ENCODE measurements around the gene TREM1.

The TREM1 gene

GRCh38 chr6:41294214-41294872 is 7.9 kb upstream of the TREM1 start:
- no peak for DNase-seq (ENCODE audit: low spot score)

- DNase-seq (ENCODE audit: low spot score), result no peak
Measured at GRCh38 chr6:41291717-41292116, 5.2 kb upstream of the TREM1 start.

DNA sequence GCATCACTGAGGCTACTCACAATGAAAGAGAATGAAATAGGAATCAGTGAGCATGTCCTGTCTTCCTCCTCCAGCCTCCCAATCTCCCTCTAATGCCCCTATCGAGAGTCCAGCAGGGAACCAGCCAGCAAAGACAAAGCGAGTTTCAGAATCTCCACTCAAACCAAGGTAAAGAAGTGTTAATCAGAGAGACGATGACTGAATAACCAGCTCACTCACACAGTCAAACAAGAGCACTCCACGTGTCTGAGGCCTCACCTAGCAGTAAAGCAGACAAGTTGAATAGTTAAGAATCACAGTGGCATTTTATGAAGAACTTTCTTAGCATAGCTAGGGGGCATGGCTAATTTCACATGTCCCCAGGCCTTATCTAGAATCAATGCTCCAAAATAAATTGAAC is 3.3 kb upstream of the TREM1 start:
- DNase-seq (ENCODE audit: low spot score), result no peak

DNA sequence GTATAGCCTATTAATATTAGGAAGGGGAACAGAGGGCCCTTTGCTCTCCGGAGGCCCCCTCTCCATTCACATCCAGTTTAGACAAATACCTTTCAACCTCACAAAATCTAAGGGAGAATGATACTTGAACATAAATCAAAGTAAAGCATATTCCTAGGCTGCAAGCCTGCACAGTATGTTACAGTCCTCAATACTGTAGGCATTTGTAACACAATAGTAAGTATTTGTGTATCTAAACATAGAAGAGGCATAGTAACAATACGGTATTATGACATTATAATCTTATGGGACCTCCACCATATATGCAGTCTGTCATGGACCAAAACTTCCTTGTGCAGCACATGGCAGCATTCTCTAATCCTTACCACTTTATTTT is 2.3 kb upstream of the TREM1 start:
- no peak for DNase-seq (ENCODE audit: low spot score)

GRCh38 chr6:41288030-41288753 is 1.7 kb upstream of the TREM1 start:
- no peak for DNase-seq (ENCODE audit: low spot score)

- DNase-seq (ENCODE audit: low spot score), result no peak
Measured at GRCh38 chr6:41284726-41285125, 1.8 kb downstream of the TREM1 start.

DNA sequence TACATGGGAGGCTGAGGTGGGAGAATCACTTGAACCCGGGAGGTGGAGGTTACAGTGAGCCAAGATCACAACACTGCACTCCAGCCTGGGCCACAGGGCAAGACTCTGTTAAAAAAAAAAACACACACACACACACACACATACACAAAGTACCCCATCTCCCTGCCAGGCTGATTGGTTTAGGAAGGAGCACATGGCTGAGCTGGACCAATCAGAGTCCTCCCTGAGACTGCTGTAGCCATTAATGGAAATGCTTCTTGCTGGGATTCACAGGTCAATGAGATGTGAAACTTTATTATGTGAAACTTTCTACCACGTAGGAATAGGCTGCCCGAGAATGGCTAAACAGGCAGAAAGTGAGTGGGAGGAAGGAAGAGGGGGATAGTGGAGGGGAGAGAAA is 2.9 kb downstream of the TREM1 start:
- DNase-seq (ENCODE audit: low spot score), result no peak

DNA sequence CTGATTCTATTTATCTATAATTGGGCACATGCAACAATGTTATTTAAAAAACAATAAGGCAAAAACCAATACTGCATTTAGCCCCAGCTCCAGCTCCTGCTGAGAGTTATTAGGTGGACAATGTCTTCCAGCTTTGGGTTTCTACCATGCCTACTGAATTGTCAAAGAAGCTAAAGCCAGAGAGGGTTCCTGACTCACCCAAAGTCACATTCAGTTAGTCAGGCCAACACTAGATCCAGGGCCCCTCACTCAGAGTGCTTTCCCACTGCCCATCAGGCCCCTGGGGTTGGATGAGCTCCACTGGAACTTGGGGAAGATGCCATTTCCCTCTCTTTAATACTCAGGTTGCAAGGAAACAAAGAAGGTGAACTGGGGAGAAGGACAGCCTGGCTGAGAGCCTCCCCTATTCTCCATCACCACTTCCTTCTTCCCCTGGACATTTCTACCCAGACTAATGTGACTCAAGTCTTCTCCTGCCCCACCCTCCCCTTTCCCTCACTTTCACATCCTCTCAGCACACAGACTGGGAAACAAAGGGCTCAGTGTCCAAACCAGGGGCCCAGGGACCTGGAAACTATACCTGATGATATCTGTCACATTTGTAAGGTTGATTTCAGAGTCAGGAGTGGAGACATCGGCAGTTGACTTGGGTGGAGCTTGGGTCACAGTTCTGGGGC is 6.0 kb downstream of the TREM1 start:
- no peak for DNase-seq (ENCODE audit: low spot score)

GRCh38 chr6:41278699-41279405 is 7.6 kb downstream of the TREM1 start:
- no peak for DNase-seq (ENCODE audit: low spot score)

- no peak for DNase-seq (ENCODE audit: low spot score)
Measured at GRCh38 chr6:41277605-41278004, 8.9 kb downstream of the TREM1 start.

- DNase-seq (ENCODE audit: low spot score), result no peak
Measured at GRCh38 chr6:41275489-41275888, 11.0 kb downstream of the TREM1 start.

GRCh38 chr6:41274256-41274655 is 12.2 kb downstream of the TREM1 start:
- no peak for DNase-seq (ENCODE audit: low spot score)

DNA sequence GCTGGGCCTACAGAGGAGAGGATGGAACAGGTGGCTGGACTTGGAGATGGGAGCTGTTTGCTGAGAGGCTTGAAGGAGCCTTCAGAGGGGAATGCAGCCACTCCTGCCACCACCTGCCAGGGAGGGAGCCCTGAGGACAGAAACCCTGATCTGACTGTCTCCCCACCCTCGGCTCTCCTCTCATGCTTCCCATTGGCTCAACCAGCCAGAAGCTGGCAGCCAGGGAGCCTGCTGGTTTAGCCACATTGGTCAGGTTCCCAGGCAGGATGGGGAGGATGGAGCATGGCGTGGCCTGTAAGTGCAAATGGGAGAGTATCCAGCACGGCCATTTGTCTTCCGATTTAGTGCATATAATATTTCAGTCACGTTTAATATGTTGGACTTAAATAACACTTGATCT is 12.8 kb downstream of the TREM1 start:
- DNase-seq (ENCODE audit: low spot score), result no peak

GRCh38 chr6:41272591-41273240 is 13.8 kb downstream of the TREM1 start:
- no peak for DNase-seq (ENCODE audit: low spot score)

- DNase-seq (ENCODE audit: low spot score), result no peak
Measured at GRCh38 chr6:41271901-41272395, 14.5 kb downstream of the TREM1 start.

DNA sequence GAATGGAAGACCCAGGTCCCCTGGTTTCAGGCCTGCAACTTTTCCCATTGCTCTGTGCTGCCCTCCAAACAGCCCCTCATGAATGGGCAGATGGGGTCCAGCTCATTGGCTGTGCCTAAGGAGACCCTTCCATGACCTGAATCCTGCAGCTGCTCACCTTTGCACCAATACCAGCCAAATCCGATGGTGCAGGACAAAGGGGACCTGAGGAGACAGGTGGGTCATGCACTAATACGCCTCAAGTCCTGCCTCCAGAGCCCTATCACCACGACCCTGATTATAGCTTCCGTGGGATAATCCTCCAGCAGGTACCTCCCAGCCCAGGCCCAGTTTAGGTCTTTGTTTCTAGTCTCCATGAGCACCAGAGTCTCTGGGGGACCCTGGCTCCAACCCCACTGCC is 16.8 kb downstream of the TREM1 start:
- DNase-seq (ENCODE audit: low spot score), result no peak

- no peak for DNase-seq (ENCODE audit: low spot score)
Measured at GRCh38 chr6:41269166-41269565, 17.3 kb downstream of the TREM1 start.

- DNase-seq (ENCODE audit: low spot score), result no peak
Measured at GRCh38 chr6:41268478-41268877, 18.0 kb downstream of the TREM1 start.

GRCh38 chr6:41266541-41266940 is 19.9 kb downstream of the TREM1 start:
- DNase-seq (ENCODE audit: low spot score), result no peak

DNA sequence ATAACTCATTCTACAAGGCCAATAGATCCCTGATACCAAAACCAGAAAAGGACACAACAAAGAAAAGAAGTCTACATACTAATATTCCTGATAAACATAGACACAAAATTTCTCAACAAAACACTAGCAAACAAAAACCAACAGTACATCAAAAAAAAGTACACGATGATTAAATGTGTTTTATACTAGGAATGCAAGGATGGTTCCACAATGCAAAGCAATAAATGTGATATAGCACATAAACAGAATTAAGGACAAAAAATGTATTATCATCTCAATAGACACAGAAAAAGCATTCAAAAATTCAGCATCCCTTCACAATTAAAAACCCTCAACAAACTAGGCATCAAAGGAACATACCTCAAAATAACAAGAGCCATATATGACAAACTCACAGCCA is 23.2 kb downstream of the TREM1 start:
- DNase-seq (ENCODE audit: low spot score), result no peak

GRCh38 chr6:41262401-41262800 is 24.1 kb downstream of the TREM1 start:
- no peak for DNase-seq (ENCODE audit: low spot score)

DNA sequence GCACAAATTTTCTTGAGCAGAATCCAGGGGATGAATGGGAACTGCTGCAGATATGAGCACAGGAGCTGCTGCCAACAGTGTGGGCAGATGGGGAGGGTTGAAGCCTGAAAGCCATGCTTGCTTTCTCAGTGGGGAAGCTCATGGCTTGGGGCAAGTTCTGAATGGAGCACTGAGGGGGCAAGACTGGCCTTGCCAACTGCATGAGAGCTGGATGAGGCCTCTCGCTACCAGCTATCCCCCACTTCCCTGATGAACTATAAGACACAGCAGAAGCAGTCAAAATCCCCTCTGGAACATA is 28.3 kb downstream of the TREM1 start:
- DNase-seq (ENCODE audit: low spot score), result no peak
